Measurements from ENCODE around the gene SLC25A11. TPM values are rescaled to one million over a fixed set of nuclear protein-coding genes. Genes with fewer than 3 reads are reported as not detected.

Gene SLC25A11
- total and polyA plus RNA-seq, 4 donors: 28.5 to 54.1 (median 46.0) TPM

DNA sequence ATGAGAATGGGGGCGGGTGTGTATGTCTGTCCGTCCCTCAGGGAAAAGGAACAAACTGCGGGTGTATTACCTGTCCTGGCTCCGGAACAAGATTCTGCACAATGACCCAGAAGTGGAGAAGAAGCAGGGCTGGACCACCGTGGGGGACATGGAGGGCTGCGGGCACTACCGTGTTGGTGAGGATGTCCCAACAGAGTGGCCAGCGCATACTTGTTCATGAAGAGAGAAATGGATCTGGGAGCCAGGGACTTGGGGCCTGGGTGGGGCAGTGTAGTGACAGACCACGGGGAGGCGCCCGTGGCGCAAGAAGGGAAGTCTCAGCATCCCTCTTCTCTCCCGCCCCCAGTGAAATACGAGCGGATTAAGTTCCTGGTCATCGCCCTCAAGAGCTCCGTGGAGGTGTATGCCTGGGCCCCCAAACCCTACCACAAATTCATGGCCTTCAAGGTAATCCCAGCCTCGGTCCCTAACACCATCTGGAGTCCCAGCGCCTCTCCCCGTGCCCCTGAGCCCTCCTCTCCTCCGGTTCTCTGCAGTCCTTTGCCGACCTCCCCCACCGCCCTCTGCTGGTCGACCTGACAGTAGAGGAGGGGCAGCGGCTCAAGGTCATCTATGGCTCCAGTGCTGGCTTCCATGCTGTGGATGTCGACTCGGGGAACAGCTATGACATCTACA is 44.1 kb downstream of the SLC25A11 start (continued):
- TF ChIP-seq, protein P1, sequence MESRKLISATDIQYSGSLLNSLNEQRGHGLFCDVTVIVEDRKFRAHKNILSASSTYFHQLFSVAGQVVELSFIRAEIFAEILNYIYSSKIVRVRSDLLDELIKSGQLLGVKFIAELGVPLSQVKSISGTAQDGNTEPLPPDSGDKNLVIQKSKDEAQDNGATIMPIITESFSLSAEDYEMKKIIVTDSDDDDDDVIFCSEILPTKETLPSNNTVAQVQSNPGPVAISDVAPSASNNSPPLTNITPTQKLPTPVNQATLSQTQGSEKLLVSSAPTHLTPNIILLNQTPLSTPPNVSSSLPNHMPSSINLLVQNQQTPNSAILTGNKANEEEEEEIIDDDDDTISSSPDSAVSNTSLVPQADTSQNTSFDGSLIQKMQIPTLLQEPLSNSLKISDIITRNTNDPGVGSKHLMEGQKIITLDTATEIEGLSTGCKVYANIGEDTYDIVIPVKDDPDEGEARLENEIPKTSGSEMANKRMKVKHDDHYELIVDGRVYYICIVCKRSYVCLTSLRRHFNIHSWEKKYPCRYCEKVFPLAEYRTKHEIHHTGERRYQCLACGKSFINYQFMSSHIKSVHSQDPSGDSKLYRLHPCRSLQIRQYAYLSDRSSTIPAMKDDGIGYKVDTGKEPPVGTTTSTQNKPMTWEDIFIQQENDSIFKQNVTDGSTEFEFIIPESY (IDR thresholded peaks at IDR 0.05): no peak
- TF ChIP-seq SP1 (IDR thresholded peaks at IDR 0.05): no peak
- no peak for TF ChIP-seq RAD21 (IDR thresholded peaks at IDR 0.05)

DNA sequence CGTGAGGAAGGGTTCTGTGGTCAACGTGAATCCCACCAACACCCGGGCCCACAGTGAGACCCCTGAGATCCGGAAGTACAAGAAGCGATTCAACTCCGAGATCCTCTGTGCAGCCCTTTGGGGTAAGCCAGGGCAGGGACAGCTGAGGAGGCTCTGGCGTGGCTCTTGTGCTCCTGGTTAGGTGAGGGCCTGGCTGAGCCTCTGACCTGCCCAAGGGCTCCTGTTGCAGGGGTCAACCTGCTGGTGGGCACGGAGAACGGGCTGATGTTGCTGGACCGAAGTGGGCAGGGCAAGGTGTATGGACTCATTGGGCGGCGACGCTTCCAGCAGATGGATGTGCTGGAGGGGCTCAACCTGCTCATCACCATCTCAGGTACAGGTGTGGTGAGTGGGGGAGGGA is 44.7 kb downstream of the SLC25A11 start:
- no peak for TF ChIP-seq RAD21 (IDR thresholded peaks at IDR 0.05)
- TF ChIP-seq, protein P1 (IDR thresholded peaks at IDR 0.05): no peak
- no peak for TF ChIP-seq FOXA2 (IDR thresholded peaks at IDR 0.05)
- TF ChIP-seq JUND (IDR thresholded peaks at IDR 0.05): no peak
- no peak for TF ChIP-seq YY1 (IDR thresholded peaks at IDR 0.05)
- no peak for TF ChIP-seq HNF4G (IDR thresholded peaks at IDR 0.05)
- TF ChIP-seq NR2F2 (IDR thresholded peaks at IDR 0.05): no peak
- no peak for TF ChIP-seq RXRA (IDR thresholded peaks at IDR 0.05)
- TF ChIP-seq, protein P2, sequence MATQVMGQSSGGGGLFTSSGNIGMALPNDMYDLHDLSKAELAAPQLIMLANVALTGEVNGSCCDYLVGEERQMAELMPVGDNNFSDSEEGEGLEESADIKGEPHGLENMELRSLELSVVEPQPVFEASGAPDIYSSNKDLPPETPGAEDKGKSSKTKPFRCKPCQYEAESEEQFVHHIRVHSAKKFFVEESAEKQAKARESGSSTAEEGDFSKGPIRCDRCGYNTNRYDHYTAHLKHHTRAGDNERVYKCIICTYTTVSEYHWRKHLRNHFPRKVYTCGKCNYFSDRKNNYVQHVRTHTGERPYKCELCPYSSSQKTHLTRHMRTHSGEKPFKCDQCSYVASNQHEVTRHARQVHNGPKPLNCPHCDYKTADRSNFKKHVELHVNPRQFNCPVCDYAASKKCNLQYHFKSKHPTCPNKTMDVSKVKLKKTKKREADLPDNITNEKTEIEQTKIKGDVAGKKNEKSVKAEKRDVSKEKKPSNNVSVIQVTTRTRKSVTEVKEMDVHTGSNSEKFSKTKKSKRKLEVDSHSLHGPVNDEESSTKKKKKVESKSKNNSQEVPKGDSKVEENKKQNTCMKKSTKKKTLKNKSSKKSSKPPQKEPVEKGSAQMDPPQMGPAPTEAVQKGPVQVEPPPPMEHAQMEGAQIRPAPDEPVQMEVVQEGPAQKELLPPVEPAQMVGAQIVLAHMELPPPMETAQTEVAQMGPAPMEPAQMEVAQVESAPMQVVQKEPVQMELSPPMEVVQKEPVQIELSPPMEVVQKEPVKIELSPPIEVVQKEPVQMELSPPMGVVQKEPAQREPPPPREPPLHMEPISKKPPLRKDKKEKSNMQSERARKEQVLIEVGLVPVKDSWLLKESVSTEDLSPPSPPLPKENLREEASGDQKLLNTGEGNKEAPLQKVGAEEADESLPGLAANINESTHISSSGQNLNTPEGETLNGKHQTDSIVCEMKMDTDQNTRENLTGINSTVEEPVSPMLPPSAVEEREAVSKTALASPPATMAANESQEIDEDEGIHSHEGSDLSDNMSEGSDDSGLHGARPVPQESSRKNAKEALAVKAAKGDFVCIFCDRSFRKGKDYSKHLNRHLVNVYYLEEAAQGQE (IDR thresholded peaks at IDR 0.05): no peak
- TF ChIP-seq, protein P3, sequence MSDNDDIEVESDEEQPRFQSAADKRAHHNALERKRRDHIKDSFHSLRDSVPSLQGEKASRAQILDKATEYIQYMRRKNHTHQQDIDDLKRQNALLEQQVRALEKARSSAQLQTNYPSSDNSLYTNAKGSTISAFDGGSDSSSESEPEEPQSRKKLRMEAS (IDR thresholded peaks at IDR 0.05): no peak
- TF ChIP-seq FOXA1 (IDR thresholded peaks at IDR 0.05): no peak
- TF ChIP-seq, protein P4, sequence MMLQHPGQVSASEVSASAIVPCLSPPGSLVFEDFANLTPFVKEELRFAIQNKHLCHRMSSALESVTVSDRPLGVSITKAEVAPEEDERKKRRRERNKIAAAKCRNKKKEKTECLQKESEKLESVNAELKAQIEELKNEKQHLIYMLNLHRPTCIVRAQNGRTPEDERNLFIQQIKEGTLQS (IDR thresholded peaks at IDR 0.05): no peak
- TF ChIP-seq SP1 (IDR thresholded peaks at IDR 0.05): no peak
- no peak overlapping the region for H3K4me3 ChIP-seq (ENCODE audit: low read depth in 1 of 3, low read length in 3 of 3)
- H3K4me1 ChIP-seq (ENCODE audit: control insufficient read depth in 4 of 4, insufficient read depth in 4 of 4, low read length in 3 of 4): peaks cover 4 to 45% (median 24%) of the 10 kb centered on the region in 4 donors
- no peak for DNase-seq (ENCODE audit: low spot score)
- no peak overlapping the region for H3K9ac ChIP-seq (ENCODE audit: low read depth in 1 of 2, low read length in 2 of 2)
- H3K36me3 ChIP-seq (ENCODE audit: control insufficient read depth in 4 of 4, insufficient read depth in 3 of 4, low read depth in 1 of 4, low read length in 3 of 4): peaks cover 14 to 55% (median 20%) of the 10 kb centered on the region in 4 donors
- no peaks in the 10 kb centered on the region for H3K27me3 ChIP-seq (ENCODE audit: control insufficient read depth in 4 of 4, insufficient read depth in 4 of 4, low read length in 3 of 4)
- no peak overlapping the region for H3K27ac ChIP-seq (ENCODE audit: low read depth in 1 of 2, low read length in 2 of 2)
- H3K9me3 ChIP-seq (ENCODE audit: control insufficient read depth in 4 of 4, low read length in 3 of 4): no peaks in the 10 kb centered on the region
- WGBS: 95% methylated on average over 13 of the region's 13 CpGs

Measured in liver (tissue), 9 donors.